Upper lobe of left lung (tissue), 6 donors: ENCODE measurements around the gene OR5AU1. TPM values are rescaled to one million over a fixed set of nuclear protein-coding genes. Genes with fewer than 3 reads are reported as not detected.

ENCODE experiments used
- ATAC-seq, 2 donors: fragments of 200-7000 bp; cut with Tn5 transposase; one replicate each; pipeline ENCODE4 v1.9.1; 2022; ENCODE audit warnings: mild to moderate bottlenecking in 2 of 2, moderate library complexity in 2 of 2; ENCODE audit not compliant: low FRiP score in 2 of 2
- DNase-seq, 2 donors: peaks; one replicate each; pipeline ENCODE4 v3.0.0-alpha.2; 2019 to 2020
- H3K27ac ChIP-seq, 4 donors: fragments of 200-600 bp; sonication (generic); one replicate each; pipeline ENCODE4 v1.5.1; 2016 to 2019
- H3K27me3 ChIP-seq, 4 donors: fragments of 200-600 bp; sonication (generic); one replicate each; pipeline ENCODE4 v1.5.1; 2017 to 2019
- H3K36me3 ChIP-seq, 4 donors: fragments of 200-600 bp; sonication (generic); one replicate each; pipeline ENCODE4 v1.5.1; 2016 to 2019
- H3K4me1 ChIP-seq, 4 donors: fragments of 200-600 bp; sonication (generic); one replicate each; pipeline ENCODE4 v1.5.1; 2018 to 2019
- H3K4me3 ChIP-seq, 4 donors: fragments of 200-600 bp; sonication (generic); one replicate each; pipeline ENCODE4 v1.5.1; 2017 to 2019; ENCODE audit warnings: mild to moderate bottlenecking in 2 of 4, moderate library complexity in 1 of 4
- H3K9me3 ChIP-seq, 4 donors: fragments of 200-600 bp; sonication (generic); one replicate each; pipeline ENCODE4 v1.5.1; 2018 to 2019
- EP300 ChIP-seq, 4 donors: sonication (generic); formaldehyde crosslinking; IDR thresholded peaks; one replicate each; pipeline ENCODE4 v1.5.1; 2017; ENCODE audit warnings: antibody characterized with exemption in 4 of 4, control low read depth in 2 of 4
- POLR2A ChIP-seq, 4 donors: fragments of 450-650 bp; IDR thresholded peaks; one replicate each; pipeline ENCODE4 v1.5.1; 2016 to 2017; ENCODE audit warnings: antibody characterized with exemption in 4 of 4, mild to moderate bottlenecking in 2 of 4
- POLR2AphosphoS5 ChIP-seq, 2 donors: sonication (generic); formaldehyde crosslinking; IDR thresholded peaks; one replicate each; pipeline ENCODE4 v1.5.1; 2017; ENCODE audit warnings: antibody characterized with exemption in 2 of 2
- WGBS, 2 donors: methylation state at CpG; one replicate each; pipeline ENCODE4 v1.1.5; 2017 to 2018; 5-methylcytosine and 5-hydroxymethylcytosine counted together
- total RNA-seq, 6 donors: library from RNA; depleted of rRNA in 4 of 6; stranded (reverse); fragments of >200 nt in 4 of 6; gene quantifications; one replicate each; pipeline versions ENCODE4 v1.1.0 to v1.2.1, GENCODE V29; 2016 to 2021
- TF ChIP-seq, protein P1 (sequence below), 6 experiments: fragments of 450-650 bp in 4 of 6; fragments of 200-600 bp in 2 of 6; sonication (generic) in 2 of 6; IDR thresholded peaks; one replicate each; pipeline ENCODE4 v1.5.1; 2016 to 2019; ENCODE audit warnings: antibody characterized with exemption in 6 of 6
- donor health status: DM: no; HTN: no; CAD: no; lungs with moderate emphysema.
- donor health status: DM: no; HTN: yes; CAD: no; lungs with severe emphysema.

The OR5AU1 gene
- total RNA-seq, 6 donors from 2014 or later, result not detected

DNA sequence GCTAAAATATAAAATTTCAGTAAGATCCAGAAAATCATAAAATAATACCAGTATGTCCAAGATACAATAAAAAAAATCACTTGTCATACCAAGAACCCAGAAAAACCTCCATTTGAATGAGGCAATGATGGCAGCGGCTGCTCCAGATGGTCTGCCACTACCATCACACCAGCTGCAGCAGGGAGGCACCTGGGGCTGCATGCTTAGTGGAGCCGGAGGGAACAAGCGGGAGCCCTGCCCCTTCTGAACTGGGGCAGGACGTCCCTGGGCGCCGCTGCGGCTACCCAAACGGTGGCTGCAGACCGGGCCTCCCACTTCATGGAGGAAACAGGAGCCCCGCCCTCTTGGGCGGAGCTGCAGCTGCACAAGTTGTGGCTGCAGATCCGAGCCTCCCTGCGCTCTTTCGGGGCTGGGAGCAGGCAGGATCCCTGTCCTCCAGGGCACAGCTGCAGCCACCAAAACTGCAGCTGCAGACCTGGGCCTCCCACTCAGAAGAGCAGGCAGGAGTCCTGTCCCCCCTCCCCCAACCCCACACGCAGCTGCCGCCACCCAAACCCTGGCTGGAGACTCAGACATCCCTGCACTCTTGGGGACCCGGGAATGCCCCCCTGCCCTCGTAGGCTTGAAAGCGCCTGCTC lies 36.1 kb upstream of the OR5AU1 start:
- no peak for TF ChIP-seq EP300 (IDR thresholded peaks at IDR 0.05)
- TF ChIP-seq POLR2A (IDR thresholded peaks at IDR 0.05), result no peak
- TF ChIP-seq, protein P1, sequence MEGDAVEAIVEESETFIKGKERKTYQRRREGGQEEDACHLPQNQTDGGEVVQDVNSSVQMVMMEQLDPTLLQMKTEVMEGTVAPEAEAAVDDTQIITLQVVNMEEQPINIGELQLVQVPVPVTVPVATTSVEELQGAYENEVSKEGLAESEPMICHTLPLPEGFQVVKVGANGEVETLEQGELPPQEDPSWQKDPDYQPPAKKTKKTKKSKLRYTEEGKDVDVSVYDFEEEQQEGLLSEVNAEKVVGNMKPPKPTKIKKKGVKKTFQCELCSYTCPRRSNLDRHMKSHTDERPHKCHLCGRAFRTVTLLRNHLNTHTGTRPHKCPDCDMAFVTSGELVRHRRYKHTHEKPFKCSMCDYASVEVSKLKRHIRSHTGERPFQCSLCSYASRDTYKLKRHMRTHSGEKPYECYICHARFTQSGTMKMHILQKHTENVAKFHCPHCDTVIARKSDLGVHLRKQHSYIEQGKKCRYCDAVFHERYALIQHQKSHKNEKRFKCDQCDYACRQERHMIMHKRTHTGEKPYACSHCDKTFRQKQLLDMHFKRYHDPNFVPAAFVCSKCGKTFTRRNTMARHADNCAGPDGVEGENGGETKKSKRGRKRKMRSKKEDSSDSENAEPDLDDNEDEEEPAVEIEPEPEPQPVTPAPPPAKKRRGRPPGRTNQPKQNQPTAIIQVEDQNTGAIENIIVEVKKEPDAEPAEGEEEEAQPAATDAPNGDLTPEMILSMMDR (IDR thresholded peaks at IDR 0.05), result no peak
- TF ChIP-seq POLR2AphosphoS5 (IDR thresholded peaks at IDR 0.05), result no peak
- ATAC-seq (peak; percentile 92 to 93), DNase-seq (peak; percentile 89 to 90)
- H3K27me3 ChIP-seq, result no peaks in the 10 kb centered on the region
- no peaks in the 10 kb centered on the region for H3K9me3 ChIP-seq
- peak overlapping the region in 3 of 4 donors; percentile 14 to 42 (median 41) for H3K4me3 ChIP-seq
- H3K4me1 ChIP-seq, result peaks cover 5 to 14% (median 12%) of the 10 kb centered on the region in 4 donors
- WGBS, 2 donors, result 5 to 21% methylated on average over 3 to 4 of the region's 19 CpGs
- no peaks in the 10 kb centered on the region for H3K36me3 ChIP-seq
- H3K27ac ChIP-seq, result no peak overlapping the region

DNA sequence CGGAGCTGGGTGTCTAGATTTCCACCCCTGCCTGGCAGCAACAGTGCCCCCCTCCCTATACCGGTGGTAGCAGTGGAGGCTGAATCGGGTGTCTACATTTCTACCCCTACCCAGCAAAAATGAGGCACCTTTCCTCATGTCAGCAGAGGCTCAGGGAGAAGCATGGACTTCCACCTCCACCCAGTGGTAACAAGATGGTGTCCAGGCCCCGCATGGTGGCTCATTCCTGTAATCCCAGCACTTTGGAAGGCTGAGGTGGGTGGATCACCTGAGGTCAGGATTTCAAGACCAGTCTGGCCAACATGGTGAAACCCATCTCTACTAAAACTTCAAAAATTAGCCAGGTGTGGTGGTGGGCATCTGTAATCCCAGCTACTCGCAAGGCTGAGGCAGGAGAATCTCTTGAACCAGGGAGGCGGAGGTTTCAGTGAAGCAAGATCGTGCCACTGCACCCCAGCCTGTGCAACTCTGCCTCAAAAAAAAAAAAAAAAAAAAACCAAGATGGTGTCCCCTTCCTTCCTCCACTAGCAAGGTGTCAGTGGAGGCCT lies 35.5 kb upstream of the OR5AU1 start:
- Histone ChIP-seq H3K4me3 (peak overlapping the region in 2 of 4 donors; percentile 41 to 42), H3K27ac (no peak overlapping the region), H3K9me3 (no peaks in the 10 kb centered on the region), H3K4me1 (peaks cover 5 to 14% (median 12%) of the 10 kb centered on the region in 4 donors), H3K27me3 (no peaks in the 10 kb centered on the region), H3K36me3 (no peaks in the 10 kb centered on the region)
- ATAC-seq, result no peak
- no peak for DNase-seq
- 85 to 90% methylated on average over 7 of the region's 7 CpGs for WGBS, 2 donors
- TF ChIP-seq POLR2A (IDR thresholded peaks at IDR 0.05), result no peak
- no peak for TF ChIP-seq EP300 (IDR thresholded peaks at IDR 0.05)
- TF ChIP-seq POLR2AphosphoS5 (IDR thresholded peaks at IDR 0.05), result no peak
- TF ChIP-seq, protein P1 (IDR thresholded peaks at IDR 0.05), result no peak

DNA sequence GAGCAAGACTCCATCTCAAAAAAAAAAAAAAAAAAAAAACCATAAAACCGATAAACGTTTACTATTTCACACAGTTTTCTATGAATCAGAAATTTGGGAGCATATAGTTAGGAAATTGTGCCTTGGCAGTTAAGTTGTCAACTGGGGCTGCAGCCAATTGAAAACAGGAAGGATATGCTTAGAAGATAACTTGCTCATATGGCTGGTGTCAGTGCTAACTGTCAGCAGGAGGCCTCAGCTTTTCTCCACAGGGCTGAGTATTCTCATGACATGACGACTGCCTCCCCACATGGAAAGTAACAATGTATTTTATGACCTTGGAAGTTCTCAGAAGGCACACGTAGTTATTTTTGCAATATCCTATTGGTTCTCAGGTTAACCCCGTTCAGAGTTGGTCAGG lies 29.6 kb upstream of the OR5AU1 start:
- ATAC-seq (no peak), DNase-seq (no peak)
- H3K27me3 ChIP-seq, result no peaks in the 10 kb centered on the region
- H3K4me1 ChIP-seq, result no peaks in the 10 kb centered on the region
- no peak for TF ChIP-seq POLR2A (IDR thresholded peaks at IDR 0.05)
- TF ChIP-seq, protein P1 (IDR thresholded peaks at IDR 0.05), result no peak
- no peak for TF ChIP-seq POLR2AphosphoS5 (IDR thresholded peaks at IDR 0.05)
- no peak for TF ChIP-seq EP300 (IDR thresholded peaks at IDR 0.05)
- H3K36me3 ChIP-seq, result no peaks in the 10 kb centered on the region
- 45 to 53% methylated on average over 5 of the region's 5 CpGs for WGBS, 2 donors
- H3K27ac ChIP-seq, result no peak overlapping the region
- no peak overlapping the region for H3K4me3 ChIP-seq
- peaks cover 0 to 4% (median 0%) of the 10 kb centered on the region in 4 donors for H3K9me3 ChIP-seq

DNA sequence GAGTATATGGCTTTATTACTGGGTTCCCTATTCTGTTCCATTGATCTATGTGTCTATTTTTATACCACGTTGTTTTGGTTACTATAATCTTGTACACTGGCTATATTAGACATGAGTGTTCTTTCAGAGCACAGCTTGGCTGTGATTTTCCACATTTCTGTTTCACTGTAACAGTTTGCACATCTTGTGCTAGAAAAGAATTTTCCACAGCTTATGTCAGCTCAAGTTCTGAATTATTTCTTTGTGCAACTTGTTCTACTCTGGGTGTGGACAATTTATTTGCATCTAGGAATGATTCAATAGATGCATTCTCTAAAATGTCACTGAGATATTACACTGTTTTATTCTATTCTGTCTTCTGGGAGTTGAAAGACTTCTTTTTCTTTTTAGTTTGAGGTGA lies 28.4 kb upstream of the OR5AU1 start:
- TF ChIP-seq POLR2A (IDR thresholded peaks at IDR 0.05) (no peak), POLR2AphosphoS5 (IDR thresholded peaks at IDR 0.05) (no peak), EP300 (IDR thresholded peaks at IDR 0.05) (no peak)
- TF ChIP-seq, protein P1 (IDR thresholded peaks at IDR 0.05), result no peak
- Histone ChIP-seq H3K27me3 (no peaks in the 10 kb centered on the region), H3K4me3 (no peak overlapping the region), H3K27ac (no peak overlapping the region), H3K36me3 (no peaks in the 10 kb centered on the region), H3K9me3 (peaks cover 0 to 4% (median 0%) of the 10 kb centered on the region in 4 donors), H3K4me1 (no peaks in the 10 kb centered on the region)
- ATAC-seq (no peak), DNase-seq (no peak)
- 55 to 65% methylated on average over 1 of the region's 1 CpG for WGBS, 2 donors

DNA sequence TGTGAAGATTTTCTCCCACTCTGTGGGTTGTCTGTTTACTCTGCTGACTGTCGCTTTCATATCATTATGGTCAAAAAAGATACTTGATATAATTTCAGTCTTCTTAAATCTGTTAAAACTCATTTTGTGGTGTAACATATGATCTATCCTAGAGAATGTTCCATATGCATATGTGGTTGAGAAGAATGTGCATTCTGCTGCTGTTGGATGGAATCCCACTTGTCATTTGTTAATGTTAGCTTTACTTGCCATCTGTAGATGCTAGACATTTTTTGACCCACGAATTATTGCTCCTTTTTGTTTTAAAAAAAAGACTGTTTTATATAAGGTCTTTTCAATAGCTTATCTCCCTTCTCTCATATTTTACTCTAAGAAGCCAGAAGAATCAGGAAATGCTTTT lies 26.3 kb upstream of the OR5AU1 start:
- peaks cover 0 to 4% (median 0%) of the 10 kb centered on the region in 4 donors for H3K9me3 ChIP-seq
- WGBS, 2 donors, result 64 to 70% methylated on average over 2 of the region's 2 CpGs
- TF ChIP-seq, protein P1 (IDR thresholded peaks at IDR 0.05), result no peak
- TF ChIP-seq POLR2A (IDR thresholded peaks at IDR 0.05), result no peak
- no peak for TF ChIP-seq EP300 (IDR thresholded peaks at IDR 0.05)
- no peak for TF ChIP-seq POLR2AphosphoS5 (IDR thresholded peaks at IDR 0.05)
- H3K36me3 ChIP-seq, result no peaks in the 10 kb centered on the region
- DNase-seq (no peak), ATAC-seq (no peak)
- H3K27me3 ChIP-seq, result no peaks in the 10 kb centered on the region
- no peaks in the 10 kb centered on the region for H3K4me1 ChIP-seq
- H3K4me3 ChIP-seq, result no peak overlapping the region
- no peak overlapping the region for H3K27ac ChIP-seq
